Esophagus muscularis mucosa (tissue), 4 donors: Measurements from ENCODE around the gene HK2. TPM values are rescaled to one million over a fixed set of nuclear protein-coding genes. Genes with fewer than 3 reads are reported as not detected.

Experiments
- DNase-seq: peaks from one replicate; pipeline ENCODE4 v3.0.0-alpha.2; 2017; ENCODE audit errors: extremely low spot score
- H3K27ac ChIP-seq, 4 donors: fragments of 200-600 bp; sonication (generic); replicated peaks in 1 of 4; 1 replicate in 3 of 4; 2 replicates in 1 of 4; pipeline ENCODE4 v1.5.1; 2016 to 2019; ENCODE audit warnings: mild to moderate bottlenecking in 1 of 4
- H3K27me3 ChIP-seq, 4 donors: fragments of 200-600 bp; sonication (generic); one replicate each; pipeline versions ENCODE4 v1.5.1 to v1.6.0; 2016 to 2019
- H3K36me3 ChIP-seq, 4 donors: fragments of 200-600 bp; sonication (generic); one replicate each; pipeline ENCODE4 v1.5.1; 2016 to 2019
- H3K4me1 ChIP-seq, 4 donors: fragments of 200-600 bp; sonication (generic); one replicate each; pipeline ENCODE4 v1.5.1; 2016 to 2019
- H3K4me3 ChIP-seq, 4 donors: fragments of 200-600 bp; sonication (generic); 1 replicate in 2 of 4; 2 replicates in 2 of 4; pipeline ENCODE4 v1.5.1; 2016 to 2019; ENCODE audit warnings: mild to moderate bottlenecking in 4 of 4, moderate library complexity in 1 of 4
- H3K9me3 ChIP-seq, 4 donors: fragments of 200-600 bp; sonication (generic); 1 replicate in 3 of 4; 2 replicates in 1 of 4; pipeline ENCODE4 v1.5.1; 2016 to 2019
- EP300 ChIP-seq: sonication (generic); formaldehyde crosslinking; IDR thresholded peaks from one replicate; pipeline ENCODE4 v1.6.1; 2017; ENCODE audit warnings: antibody characterized with exemption
- POLR2A ChIP-seq: fragments of 450-650 bp; IDR thresholded peaks from one replicate; pipeline ENCODE4 v1.6.1; 2017; ENCODE audit warnings: antibody characterized with exemption, moderate library complexity, mild to moderate bottlenecking, low read depth
- POLR2AphosphoS5 ChIP-seq, 2 donors: sonication (generic); formaldehyde crosslinking; IDR thresholded peaks; one replicate each; pipeline ENCODE4 v1.6.1; 2017; ENCODE audit warnings: antibody characterized with exemption in 2 of 2
- WGBS: methylation state at CpG from one replicate; pipeline ENCODE4 v1.1.5; 2018; 5-methylcytosine and 5-hydroxymethylcytosine counted together
- intact Hi-C: fragments of 100-400 bp; cut with DNase I; formaldehyde crosslinking; loops from one replicate; pipeline ENCODE4 v1.15.1; 2023
- total RNA-seq, 4 donors: library from RNA; depleted of rRNA; stranded (reverse); fragments of >200 nt; gene quantifications; one replicate each; pipeline versions ENCODE4 v1.1.0 to v1.2.1, GENCODE V29; 2016
- TF ChIP-seq, protein P1 (sequence below), 3 experiments: fragments of 200-600 bp in 2 of 3; fragments of 450-650 bp in 1 of 3; sonication (generic) in 2 of 3; IDR thresholded peaks; one replicate each; pipeline ENCODE4 v1.5.1; 2017 to 2019; ENCODE audit warnings: antibody characterized with exemption in 3 of 3, mild to moderate bottlenecking in 2 of 3, moderate library complexity in 1 of 3

Gene HK2
- total RNA-seq, 4 donors from 2014 or later, result 0.97 to 5.3 (median 3.0) TPM

DNA sequence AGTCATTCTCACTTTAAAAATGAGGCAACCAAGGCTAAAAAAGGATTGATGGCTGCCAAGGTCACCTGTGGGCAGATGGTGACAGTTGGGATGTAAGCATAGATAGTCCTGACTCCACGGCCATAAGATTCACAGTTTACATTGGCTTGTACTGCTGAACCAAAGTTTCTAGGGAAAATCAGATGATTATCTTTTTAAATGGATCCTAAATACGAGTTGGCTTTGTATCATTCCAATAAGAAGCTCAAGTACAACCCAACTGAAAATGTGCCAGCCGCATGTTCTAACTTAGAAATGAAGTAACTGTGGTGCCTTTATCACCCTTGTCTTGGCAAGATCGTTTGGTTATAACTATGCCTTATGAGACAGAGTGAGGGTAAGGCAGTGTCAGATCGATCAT is 27.6 kb downstream of the HK2 start:
- WGBS, result 91% methylated on average over 5 of the region's 5 CpGs
- no peak overlapping the region for H3K4me3 ChIP-seq
- intact Hi-C loops, result no loop called here
- H3K4me1 ChIP-seq, result peaks cover 0 to 8% (median 0%) of the 10 kb centered on the region in 4 donors
- H3K27ac ChIP-seq, result no peak overlapping the region
- H3K9me3 ChIP-seq, result no peaks in the 10 kb centered on the region
- H3K36me3 ChIP-seq, result no peaks in the 10 kb centered on the region
- no peak for DNase-seq
- H3K27me3 ChIP-seq, result no peaks in the 10 kb centered on the region
- no peak for TF ChIP-seq POLR2AphosphoS5 (IDR thresholded peaks at IDR 0.05)
- no peak for TF ChIP-seq EP300
- no peak for TF ChIP-seq POLR2A
- TF ChIP-seq, protein P1, sequence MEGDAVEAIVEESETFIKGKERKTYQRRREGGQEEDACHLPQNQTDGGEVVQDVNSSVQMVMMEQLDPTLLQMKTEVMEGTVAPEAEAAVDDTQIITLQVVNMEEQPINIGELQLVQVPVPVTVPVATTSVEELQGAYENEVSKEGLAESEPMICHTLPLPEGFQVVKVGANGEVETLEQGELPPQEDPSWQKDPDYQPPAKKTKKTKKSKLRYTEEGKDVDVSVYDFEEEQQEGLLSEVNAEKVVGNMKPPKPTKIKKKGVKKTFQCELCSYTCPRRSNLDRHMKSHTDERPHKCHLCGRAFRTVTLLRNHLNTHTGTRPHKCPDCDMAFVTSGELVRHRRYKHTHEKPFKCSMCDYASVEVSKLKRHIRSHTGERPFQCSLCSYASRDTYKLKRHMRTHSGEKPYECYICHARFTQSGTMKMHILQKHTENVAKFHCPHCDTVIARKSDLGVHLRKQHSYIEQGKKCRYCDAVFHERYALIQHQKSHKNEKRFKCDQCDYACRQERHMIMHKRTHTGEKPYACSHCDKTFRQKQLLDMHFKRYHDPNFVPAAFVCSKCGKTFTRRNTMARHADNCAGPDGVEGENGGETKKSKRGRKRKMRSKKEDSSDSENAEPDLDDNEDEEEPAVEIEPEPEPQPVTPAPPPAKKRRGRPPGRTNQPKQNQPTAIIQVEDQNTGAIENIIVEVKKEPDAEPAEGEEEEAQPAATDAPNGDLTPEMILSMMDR (IDR thresholded peaks at IDR 0.05), result no peak

DNA sequence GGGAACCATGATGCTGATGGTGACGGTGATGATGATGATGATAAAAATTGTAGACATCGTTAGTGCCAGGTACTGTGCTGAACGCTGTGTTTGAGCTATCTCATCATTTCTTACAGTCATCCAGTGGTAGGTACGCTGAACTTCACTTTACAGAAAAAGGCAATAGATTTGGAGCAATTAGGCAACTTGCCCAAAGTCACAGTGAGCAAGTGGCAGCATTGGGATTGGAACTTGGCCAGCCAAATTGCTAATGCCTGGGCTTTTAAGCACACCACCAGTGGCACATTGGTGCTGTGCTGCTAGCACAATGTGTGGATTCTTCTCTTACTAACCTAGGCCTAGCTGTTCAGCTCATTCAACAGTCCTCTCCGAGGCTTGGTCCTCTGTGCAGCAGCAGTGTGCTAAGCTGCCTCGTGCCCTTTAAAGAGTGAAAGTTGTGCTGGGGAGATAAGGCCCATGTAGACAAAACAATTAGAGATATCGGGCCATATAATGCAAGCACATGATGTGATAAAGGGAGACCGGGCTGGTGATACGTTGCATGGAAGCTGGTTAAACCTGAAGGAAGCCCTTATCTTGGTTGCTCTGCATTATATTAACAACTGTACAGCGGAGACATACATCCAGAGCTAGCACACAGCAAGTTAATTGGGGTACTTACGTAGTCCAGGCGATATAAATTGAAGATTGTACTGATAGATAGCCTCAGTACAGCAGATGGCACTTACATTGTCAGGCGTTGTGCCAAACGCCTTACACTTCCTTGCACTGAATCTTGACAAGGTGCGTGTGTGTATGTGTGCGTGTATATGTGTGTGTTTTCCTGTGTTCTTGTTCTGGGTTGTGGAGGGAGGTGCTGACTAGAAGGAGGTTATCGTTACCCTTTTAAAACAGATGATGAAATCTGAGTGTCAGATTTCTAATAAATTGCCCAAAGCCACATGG is 28.4 kb downstream of the HK2 start:
- Histone ChIP-seq H3K9me3 (no peaks in the 10 kb centered on the region), H3K27me3 (no peaks in the 10 kb centered on the region), H3K4me3 (no peak overlapping the region), H3K36me3 (no peaks in the 10 kb centered on the region), H3K27ac (no peak overlapping the region), H3K4me1 (peaks cover 0 to 8% (median under 1%) of the 10 kb centered on the region in 4 donors)
- intact Hi-C loops, result no loop called here
- no peak for DNase-seq
- TF ChIP-seq POLR2A, result no peak
- TF ChIP-seq, protein P1 (IDR thresholded peaks at IDR 0.05), result no peak
- no peak for TF ChIP-seq POLR2AphosphoS5 (IDR thresholded peaks at IDR 0.05)
- TF ChIP-seq EP300, result no peak
- 89% methylated on average over 17 of the region's 17 CpGs for WGBS

DNA sequence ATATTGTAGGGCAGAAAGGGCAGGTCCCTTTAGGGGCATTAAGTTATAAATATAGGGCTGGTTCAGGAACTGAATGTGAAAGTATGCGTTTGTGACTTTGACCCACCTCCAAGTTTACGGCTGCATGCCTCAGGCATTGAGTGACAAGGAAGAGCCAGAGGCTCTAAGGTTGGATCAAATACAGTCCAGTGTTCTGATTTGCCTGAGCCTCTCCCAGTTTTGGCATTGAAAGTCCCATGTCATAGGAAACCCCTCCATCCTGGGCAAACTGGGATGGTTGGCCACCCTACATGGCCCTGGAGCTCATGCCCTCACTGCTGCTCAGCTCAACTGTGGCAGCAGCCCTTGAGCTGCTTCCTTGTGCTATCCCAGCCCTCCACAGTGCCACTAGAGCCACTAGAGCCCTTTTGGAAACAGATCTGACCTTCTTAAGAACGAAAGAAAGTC is 29.9 kb downstream of the HK2 start:
- no peak for DNase-seq
- TF ChIP-seq EP300 (no peak), POLR2A (no peak), POLR2AphosphoS5 (IDR thresholded peaks at IDR 0.05) (no peak)
- TF ChIP-seq, protein P1 (IDR thresholded peaks at IDR 0.05), result no peak
- no peaks in the 10 kb centered on the region for H3K27me3 ChIP-seq
- 85% methylated on average over 3 of the region's 3 CpGs for WGBS
- intact Hi-C loops, result no loop called here
- no peak overlapping the region for H3K27ac ChIP-seq
- H3K4me3 ChIP-seq, result no peak overlapping the region
- H3K4me1 ChIP-seq, result peaks cover 12 to 15% (median 14%) of the 10 kb centered on the region in 4 donors
- H3K36me3 ChIP-seq, result no peaks in the 10 kb centered on the region
- H3K9me3 ChIP-seq, result no peaks in the 10 kb centered on the region

DNA sequence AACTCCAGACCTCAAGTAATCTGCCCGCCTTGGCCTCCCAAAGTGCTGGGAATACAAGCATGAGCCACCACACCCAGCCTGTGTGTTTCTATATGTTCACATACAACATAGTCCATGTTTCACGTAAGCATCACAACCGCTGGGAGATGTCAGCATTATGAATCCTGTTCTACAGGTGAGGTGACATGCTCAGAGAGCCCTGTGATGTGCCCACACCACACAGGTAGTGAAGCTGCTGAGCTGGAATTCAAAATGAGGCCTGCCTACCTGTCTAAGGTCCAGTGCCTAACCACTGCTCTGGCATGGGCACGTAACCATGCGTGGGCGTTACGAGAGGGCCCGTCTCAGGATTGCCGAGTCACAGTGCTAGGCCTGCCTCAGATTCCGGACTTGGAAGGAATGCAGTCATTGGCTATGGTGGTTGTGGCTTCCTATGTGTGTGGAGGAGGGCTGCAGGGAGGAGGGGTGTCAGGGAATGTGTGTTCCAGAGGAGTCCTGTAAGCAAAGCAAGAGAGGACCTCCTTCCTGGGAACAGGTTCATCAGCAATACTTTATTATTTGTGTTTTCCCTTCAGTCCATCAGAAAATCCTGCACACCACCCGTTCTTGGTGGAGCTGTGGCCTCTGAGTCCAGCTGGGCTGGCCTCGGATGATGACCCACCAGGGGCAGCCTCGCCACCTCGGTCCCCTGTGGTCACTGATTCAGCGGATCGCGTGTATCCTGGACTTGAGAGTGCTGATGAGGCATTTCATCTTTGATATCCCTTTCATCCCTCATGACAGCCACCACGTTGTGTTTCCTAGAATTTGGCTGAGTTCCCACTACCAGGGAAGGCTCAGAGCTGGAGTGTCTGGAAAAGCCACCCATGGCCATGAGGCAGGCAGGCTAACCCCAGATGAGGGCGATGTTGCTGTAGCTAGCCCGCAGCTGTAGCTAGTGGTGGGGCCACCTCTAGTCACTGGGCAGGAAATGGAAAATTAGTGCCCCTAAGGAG is 31.1 kb downstream of the HK2 start:
- H3K4me3 ChIP-seq, result no peak overlapping the region
- H3K27ac ChIP-seq, result no peak overlapping the region
- H3K4me1 ChIP-seq, result peaks cover 12 to 15% (median 14%) of the 10 kb centered on the region in 4 donors
- no peaks in the 10 kb centered on the region for H3K36me3 ChIP-seq
- TF ChIP-seq POLR2AphosphoS5 (IDR thresholded peaks at IDR 0.05) (no peak), POLR2A (no peak), EP300 (no peak)
- TF ChIP-seq, protein P1 (IDR thresholded peaks at IDR 0.05), result no peak
- H3K27me3 ChIP-seq, result no peaks in the 10 kb centered on the region
- DNase-seq, result no peak
- intact Hi-C loops, result no loop called here
- WGBS, result 80% methylated on average over 17 of the region's 20 CpGs
- H3K9me3 ChIP-seq, result no peaks in the 10 kb centered on the region
